Measurements from ENCODE around the gene TMPRSS11E.
A peak's percentile ranks its signal among the peaks of the same experiment; 100 is the strongest.
"Not testable (repeated sequence)": the region's sequence is repeated elsewhere in the genome, so short reads cannot be mapped to it uniquely, and the experiment has no call there.

The TMPRSS11E gene

DNA sequence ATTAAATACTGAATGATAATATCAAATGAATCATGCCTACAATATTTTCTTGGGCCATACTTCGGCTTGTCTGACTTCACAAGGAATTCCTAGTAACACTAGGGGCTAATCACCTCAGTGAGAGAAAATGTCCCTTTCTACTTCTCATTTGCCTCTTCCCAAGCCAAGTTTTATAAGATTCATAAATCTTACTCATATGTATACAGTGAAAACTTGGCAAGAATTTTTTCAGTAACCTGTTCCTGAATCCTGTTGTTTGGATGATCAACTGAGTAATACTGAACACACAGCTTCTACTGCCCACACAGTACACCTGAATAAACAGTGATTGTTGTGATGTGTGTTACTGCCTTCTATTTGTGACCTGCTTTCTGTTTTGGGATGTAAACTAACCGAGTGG lies 16.5 kb downstream of the TMPRSS11E start:
- no peak for DNase-seq

DNA sequence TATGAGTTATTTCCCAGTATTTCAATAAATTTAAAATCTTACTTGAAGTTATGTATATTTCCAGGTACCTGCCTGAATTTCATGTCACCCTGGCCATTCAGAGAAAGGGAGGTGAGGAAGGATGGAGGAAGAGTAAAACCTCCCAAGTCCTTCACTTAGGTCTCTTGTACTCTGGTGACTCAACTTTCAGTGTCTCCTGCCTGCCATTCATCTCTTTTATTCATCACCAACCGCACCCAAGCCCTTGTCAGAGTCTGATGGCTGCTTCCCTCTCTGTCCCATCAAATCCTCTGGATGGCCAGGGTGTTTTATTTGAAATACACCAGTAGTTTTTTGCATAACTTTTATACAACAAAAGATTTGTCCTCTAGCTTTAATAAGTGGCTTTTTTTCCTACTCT lies 17.8 kb downstream of the TMPRSS11E start:
- no peak for DNase-seq

DNA sequence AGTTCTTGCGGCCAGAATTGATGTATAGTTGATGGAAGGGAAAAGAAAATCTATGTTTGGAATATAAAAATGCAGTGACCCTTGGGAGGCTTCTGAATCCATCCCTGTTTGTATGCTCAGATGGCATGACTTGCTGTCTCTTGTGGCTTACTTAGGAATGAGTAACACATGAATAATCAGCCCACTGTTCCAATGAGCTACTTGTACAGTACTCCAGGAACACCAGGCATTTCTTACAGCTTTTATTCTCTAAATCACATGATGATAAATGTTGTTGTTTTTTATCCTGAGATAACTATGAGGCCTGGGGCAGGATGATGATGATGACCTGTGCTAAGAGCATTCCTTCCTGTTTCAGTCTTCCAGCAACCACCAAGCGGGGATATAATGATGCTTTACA lies 18.9 kb downstream of the TMPRSS11E start:
- no peak for DNase-seq

DNA sequence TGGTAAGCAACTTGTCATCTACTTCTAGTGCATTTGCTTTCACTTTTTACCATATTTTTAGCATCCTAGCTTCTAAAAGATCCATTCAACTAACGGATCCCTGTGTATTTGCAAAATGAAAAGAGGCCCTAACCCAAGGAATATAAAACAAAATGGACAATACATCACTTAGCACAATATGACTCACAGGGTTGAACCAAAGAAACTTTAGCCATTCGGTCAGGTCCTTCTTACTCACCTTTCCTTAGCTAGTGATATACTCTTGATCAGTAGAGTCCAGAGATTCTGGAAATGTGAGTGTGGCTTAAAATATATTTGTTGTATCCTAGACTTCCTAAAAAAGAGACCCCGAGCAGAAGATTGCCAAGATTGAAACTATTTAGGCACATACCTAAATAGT lies 19.5 kb downstream of the TMPRSS11E start:
- DNase-seq, result no peak

DNA sequence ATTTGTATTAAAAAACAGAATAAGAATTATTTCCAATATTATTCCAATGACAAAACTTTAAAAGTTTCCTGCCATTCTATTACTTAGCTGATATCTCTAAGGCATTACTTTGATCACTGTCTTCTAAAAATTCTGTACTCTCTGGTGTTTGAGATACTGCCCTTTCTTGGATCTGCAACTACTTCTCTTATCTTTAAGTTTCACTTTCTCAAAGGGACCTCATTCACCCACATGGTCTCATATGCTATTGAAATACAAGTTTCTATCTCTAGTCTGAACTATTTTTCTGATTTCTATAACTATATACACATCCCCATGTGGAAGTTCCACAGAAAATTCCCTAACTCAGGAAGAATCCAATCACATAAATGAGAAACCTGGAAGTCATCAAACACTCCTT lies 22.2 kb downstream of the TMPRSS11E start:
- DNase-seq, result no peak

DNA sequence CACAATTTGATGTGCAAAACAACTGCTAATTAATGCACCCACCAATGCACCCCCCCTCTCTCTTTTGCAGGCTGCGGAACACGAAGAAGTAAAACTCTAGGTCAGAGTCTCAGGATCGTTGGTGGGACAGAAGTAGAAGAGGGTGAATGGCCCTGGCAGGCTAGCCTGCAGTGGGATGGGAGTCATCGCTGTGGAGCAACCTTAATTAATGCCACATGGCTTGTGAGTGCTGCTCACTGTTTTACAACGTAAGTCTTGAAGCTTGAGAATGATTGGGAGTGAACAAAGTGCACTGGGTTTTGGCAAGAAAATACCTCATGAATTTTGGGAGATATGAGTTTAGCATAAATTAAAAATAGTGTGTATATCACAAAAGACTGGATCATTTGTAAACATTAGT lies 28.9 kb downstream of the TMPRSS11E start:
- no peak for DNase-seq

DNA sequence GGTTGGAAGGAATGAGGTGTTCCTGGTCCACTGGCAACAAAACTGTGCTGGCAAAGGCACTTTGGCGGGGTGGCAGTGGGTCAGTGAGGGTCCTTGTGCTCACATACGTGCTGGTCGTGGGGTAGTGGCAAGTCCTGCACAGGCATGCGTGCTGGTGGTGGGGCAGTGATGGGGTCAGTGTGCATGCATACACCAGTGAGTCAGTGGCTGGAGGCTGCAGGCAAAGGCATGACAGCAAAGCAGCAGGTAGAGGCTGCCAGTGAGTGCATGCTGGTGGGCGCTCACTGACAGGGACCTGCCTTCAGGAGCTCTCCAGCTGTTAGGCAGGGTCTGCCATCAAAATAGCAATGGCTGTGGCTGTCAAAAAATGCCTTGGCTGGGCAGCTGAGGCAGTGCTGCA lies 42.1 kb downstream of the TMPRSS11E start:
- no peak for DNase-seq

DNA sequence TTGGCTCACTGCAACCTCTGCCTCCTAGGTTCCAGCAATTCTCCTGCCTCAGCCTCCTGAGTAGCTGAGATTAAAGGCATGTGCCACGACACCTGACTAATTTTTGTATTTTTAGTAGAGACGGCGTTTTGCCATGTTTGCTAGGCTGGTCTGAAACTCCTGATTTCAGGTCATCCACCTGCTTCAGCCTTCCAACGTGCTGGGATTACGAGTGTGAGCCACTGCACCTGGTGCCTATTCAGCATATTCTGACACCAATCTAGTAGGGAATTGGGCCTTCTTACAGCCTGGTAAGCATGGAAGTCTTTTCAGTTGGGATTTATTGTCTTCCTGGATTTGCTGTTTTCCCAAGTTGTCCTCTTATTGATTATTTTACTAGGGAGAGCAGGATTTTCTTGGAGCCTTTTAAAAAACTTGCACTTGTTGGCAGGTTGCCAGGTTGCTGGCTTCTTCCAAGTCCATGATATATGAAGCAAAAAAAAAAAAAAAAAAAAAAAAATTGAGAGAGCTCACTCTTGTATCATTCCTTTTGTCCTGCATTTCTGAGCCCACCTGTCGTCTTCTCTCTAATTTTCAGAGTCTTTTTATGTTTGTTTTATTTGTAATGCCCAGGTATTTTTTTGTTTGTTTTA lies 43.7 kb downstream of the TMPRSS11E start:
- DNase-seq, result no peak

DNA sequence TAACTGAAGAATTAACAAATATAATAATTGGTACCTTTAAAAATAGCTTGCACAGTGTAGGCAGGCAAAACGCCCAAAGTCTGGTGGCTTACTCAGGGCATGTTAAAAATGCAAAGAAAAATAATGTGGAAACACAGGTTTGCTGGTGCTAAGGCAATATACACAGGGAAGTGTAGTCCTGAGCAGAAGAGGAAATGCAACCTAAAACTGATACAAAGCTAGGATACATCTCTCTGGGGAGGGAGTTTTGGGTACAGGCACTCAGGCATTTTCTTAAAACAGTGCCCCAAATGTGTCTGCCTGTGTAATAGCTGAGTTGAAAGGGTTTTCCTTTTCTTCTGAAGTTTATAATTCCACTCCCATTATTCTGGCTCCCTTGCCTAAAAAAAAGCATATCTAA lies 47.4 kb downstream of the TMPRSS11E start:
- no peak for DNase-seq

DNA sequence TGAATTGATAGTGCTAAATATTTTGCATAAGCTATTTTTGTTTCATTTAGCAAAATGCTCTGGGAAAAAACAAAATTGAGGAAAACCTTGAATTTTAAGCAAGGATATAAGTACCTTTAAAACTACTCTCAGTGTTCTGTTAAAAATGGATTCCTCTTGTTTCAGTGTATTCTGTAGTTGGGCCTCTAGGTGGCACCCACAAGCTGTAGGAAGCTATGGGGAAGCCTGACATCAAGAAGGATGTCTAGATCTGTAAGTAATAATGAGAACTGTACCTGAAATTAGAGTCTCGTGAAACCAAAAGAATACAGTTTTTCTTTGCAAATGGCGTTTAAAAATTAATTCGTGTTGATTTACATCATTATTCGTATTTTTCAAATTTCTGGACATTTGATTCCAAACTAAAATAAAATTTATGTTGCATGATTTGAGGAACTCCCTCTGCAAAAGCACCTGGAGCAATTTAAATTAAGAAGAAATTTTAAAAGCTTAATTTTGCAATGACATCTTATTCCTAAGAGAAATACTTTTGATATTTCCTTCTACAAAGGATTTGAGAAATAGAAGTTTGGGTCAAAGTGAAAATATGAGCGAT lies 51.2 kb downstream of the TMPRSS11E start:
- DNase-seq, result peak; percentile 0 to 49

DNA sequence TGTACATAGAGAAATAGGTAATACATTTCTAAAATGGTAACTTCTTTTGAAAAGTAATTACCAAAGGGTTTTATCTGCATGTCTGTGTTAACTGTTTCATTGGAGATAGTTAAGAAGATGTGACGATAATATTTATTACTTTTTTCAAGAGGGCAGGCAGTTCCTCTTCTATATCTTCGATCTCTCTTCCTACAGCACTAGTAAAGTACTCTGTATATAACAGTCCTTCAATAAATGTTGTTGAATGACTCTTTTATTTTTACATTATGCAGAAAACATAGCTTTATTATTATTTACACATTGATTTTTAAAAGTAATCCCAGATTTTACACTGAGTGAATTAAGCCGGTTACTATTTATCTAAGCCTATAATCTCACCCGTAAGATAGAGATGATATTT lies 51.8 kb downstream of the TMPRSS11E start:
- no peak for DNase-seq

DNA sequence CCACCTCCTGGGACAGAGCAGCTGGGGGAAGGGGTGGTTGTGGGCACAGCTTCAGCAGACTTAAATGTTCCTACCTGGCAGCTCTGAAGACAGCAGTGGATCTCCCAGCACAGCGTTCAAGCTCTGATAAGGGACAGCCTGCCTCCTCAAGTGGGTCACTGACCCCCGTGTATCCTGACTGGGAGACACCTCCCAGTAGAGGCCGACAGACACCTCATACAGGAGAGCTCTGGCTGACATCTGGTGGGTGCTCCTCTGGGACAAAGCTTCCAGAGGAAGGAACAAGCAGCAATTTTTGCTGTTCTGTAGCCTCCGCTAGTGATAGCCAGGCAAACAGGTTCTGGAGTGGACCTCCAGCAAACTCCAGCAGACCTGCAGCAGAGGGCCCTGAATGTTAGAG lies 56.2 kb downstream of the TMPRSS11E start:
- DNase-seq, result not testable (repeated sequence)

DNA sequence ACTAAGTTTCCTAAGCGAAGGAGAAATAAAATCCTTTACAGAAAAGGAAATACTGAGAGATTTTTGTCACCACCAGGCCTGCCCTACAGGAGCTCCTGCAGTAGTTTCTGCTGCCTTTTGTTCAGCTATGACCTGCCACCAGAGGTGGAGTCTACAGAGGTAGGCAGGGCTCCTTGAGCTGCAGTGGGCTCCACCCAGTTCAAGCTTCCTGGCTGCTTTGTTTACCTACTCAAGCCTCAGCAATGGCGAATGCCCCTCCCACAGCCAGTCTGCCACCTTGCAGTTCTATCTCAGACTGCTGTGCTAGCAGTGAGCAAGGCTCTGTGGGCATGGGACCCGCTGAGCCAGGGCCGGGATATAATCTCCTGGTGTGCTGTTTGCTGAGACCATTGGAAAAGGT lies 57.6 kb downstream of the TMPRSS11E start:
- DNase-seq, result not testable (repeated sequence)

DNA sequence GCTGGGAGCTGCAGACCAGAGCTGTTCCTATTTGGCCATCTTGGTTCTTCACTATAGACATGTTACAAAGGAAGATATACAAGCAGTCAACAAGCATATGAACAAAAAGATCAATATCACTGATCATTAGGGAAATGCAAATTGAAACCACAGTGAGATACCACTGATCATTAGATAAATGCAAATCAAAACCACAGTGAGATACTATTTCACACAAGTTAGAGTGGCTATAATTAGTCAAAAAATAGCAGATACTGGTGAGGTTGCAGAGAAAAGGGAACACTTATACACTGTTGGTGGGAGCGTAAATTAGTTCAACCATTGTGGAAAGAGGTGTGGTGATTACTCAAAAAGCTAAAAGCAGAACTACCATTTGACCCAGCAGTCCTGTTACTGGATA lies 58.2 kb downstream of the TMPRSS11E start:
- DNase-seq, result not testable (repeated sequence)

DNA sequence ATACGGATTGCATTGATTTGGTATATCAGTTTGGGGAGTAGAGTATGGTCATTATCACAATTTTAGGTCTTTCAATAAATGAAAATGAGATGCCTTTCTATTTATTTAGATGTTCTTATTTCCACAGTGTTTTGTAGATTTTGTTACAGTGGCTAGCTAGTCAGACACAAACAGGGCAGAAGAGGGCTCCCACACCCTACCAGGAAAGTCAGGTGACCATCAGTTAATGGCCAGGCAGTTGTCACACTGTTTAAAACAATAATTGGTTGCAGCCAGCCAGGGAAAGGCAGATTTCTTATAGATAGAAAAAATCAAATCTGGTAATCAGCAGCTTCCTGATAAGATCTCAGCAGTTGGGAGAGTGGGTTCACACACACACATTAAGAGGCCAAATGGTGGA lies 71.6 kb downstream of the TMPRSS11E start:
- no peak for DNase-seq

DNA sequence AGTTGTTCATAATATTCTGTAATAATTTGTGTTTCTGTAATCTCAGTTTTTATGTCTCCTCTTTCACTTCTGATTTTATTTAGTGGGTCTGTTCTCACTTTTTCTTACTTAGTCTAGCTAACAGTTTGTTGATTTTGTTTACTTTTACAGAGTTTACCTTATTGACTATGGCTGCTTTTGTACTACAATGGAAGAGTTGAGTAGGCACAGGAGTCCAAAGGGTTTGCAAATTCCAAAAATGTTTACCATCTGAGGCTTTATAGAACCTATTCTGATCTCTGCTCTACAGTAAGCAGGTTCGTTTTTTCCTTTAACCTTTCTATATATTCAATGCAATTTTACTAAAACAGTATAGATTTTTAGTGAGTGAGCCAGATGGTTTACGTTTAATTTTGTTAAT lies 73.7 kb downstream of the TMPRSS11E start:
- no peak for DNase-seq

DNA sequence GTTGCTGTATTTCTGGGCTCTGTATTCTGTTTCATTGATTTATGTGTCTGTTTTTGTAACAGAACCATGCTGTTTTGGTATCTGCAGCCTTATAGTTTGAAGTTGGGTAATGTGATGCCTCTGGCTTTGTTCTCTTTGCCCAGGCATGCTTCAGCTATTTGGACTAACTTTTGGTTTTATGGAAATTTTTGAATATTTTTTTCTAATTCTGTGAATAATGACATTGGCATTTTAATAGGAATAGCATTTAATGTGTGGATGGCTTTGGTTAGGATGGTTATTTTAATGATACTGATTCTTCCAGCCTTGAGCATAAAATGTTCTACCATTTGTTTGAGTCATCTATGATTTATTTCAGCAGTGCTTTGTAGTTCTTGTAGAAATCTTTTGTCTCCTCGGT lies 75.0 kb downstream of the TMPRSS11E start:
- DNase-seq, result not testable (repeated sequence)

DNA sequence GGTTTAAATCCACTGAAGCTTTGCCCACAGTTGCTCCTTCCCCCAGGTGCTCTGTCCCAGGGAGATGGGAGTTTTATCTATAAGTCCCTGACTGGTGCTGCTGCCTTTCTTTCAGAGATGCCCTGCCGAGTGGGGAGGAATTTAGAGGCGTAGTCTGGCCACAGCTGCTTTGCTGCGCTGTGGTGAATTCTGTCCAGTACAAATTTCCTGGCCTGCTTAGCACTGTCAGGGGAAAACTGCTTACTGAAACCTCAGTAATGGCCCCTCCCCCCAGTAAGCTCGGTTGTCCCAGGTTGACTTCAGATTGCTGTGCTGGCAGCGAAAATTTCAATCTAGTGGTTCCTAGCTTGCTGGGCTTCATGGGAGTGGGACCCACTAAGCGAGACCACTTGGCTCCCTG lies 88.7 kb downstream of the TMPRSS11E start:
- no peak for DNase-seq

DNA sequence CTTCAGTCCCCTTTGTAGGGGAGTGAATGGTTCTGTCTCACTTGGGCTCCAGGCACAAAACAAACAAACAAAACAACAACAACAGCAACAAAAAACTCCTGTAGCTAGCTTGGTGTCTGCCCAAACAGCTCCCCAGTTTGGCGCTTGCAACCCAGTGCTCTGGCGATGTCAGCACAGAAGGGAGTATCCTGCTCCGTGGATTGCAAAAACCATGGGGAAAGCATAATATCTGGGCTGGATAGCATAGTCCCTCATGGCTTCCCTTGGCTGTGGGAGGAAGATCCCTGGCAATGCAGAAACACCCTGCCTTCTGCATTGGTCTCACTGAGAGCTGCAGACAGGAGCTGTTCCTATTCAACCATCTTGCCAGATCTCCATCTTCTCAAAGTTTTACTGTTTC lies 89.1 kb downstream of the TMPRSS11E start:
- no peak for DNase-seq

DNA sequence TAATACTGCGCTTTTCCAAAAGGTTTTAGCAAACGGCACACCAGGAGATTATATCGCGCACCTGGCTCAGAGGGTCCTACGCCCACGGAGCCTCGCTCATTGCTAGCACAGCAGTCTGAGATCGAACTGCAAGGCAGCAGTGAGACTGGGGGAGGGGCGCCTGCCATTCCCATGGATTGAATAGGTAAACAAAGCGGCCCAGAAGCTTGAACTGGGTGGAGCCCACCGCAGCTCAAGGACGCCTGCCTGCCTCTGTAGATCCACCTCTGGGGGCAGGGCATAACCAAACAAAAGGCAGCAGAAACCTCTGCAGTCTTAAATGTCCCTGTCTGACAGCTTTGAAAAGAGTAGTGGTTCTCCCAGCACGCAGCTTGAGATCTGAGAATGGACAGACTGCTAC lies 95.5 kb downstream of the TMPRSS11E start:
- DNase-seq, result not testable (repeated sequence)

All from NCI-H524 (cell line).